Femur (tissue), 1 donor: ENCODE data around the gene TSPAN8.
"Not testable (repeated sequence)": the region's sequence is repeated elsewhere in the genome, so short reads cannot be mapped to it uniquely, and the experiment has no call there.

ENCODE experiments used
- DNase-seq: peaks from one replicate; pipeline ENCODE4 v3.0.0-alpha.2; 2017

Gene TSPAN8

DNA sequence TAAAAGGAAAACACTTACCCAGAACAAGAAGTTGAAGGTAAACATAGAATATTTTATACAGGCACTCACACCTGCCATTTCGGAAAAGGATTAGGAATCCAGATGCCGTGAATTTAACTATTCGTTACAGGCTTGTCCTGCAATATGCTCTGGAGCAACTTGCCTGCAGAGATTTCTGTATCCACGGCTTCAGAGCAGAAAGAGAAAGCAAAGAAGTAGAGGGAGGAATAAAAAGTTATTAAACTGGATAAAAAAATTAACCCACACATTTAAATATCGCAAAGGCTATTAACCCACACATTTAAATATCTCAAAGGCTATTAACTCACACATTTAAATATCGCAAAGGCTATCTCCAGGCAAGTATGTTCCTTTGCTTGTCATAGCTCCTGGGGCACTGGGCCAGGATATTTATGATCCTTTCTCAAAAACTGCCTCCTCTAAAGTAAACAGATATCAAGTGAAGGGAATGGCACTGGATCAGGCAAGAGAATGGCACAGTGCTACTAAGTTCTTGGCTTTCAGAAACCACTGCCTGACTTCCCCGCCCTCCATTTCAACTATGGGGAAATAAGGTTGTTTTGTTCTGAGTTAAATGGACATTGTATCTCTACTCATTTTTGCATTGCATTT, at the start of gene TSPAN8:
TSS of gene TSPAN8 (minus strand) at position 399 of the 633 bp plus-strand sequence. CDS start at position 78, 321 bp downstream.
- no peak for DNase-seq

DNA sequence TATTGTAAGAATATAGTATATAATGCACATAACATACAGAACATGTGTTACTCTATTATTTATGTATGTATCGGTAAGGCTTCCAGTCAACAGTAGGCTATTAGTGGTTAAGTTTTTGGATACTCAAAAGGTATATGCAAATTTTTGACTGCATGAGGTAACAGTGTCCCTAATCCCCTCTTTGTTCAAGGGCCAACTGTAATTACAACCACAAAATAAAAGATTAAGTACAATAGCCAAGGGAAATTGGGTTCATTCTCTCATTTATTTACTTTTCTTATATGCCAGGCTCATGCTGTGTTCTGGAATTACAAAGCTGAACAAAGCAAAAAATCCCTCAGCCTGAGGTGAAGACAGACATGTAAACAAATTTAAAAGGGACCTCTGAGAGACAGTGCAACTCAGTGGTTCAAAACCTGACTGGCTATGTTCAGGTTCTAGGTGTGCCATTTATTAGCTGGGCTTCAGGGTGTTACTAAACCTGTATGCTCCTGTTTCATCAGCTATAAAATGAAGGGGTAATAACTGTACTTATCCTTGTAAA, 43.4 kb upstream of the TSPAN8 start:
- DNase-seq, result no peak

DNA sequence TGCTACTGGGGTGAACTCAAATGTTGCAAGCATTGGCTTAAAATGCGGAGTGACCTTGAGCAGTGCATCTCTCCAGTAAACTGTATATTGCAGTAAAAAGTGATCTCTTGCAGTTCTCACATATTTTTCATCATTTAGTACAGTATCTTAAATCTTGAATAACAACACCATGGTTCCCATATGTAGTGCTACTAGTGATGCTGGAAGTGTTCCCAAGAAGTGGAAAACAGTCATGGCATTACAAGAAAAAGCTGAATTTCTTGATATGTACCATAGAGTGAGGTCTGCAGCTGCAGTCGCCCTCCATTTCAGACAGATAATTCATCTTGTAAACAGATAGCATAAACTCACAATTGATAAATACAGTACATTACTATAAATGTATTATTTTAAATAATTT, 42.9 kb upstream of the TSPAN8 start:
- no peak for DNase-seq

DNA sequence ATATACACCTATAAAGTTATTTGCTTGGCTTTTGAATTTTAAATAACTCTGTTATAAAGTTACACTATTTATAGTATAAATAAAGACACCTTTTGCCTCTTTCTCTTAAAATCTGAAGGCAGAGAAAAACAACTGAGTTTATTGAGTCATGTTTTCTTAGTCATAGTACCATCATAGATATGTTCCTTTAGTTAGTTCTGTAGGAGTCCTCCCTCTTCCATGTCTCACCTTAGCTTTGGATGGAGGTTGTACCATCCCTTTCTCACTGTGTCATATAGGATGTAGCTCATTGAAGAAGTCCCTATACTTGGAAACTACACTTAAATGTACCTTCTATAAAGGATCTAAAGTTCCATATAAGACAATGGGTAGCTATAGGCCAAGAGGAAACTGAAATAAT, 39.7 kb upstream of the TSPAN8 start:
- no peak for DNase-seq

DNA sequence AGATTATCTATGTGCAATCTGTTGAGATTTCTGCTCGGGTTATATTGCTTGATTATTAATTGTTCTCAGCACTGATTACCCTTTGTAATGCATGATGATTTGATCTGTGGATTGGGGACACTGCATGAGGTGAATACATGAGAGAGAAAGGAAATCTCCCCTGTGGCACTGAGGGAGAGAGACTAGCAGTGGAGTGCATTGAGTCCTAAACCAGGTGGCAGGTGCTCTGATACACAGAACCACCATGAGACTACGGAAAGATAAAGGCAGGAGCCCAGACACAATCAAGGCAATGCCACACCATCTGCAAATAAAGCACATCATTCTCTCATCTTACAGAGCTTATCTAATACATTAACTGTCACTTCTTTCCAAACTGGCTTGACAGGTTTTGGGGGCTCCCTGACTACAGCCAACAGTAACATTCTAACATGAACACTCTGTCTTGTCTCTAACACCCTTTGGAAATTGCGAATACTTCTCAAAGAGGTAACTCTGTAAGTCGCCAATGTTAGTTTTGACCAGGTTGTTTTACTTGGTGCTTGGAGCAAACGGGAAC, 37.6 kb upstream of the TSPAN8 start:
- DNase-seq, result no peak

DNA sequence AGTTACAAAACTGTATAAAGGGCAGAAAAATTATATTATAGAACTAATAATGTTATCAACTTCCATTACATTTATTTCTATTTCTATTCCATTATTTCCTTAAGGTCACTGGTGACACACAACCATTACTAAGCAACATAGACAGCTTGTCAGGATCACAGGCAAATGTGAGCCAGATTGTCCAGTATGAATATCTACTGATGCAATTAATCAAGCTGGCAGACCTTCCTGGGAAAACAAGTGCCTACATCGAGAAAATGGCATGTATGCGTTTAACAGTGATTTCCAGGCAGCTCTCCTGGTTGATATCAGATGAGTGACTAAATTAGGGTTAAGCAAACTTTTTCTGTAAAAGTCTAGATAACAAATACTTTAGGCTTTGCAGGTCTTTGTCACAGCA, 36.9 kb upstream of the TSPAN8 start:
- DNase-seq, result no peak

DNA sequence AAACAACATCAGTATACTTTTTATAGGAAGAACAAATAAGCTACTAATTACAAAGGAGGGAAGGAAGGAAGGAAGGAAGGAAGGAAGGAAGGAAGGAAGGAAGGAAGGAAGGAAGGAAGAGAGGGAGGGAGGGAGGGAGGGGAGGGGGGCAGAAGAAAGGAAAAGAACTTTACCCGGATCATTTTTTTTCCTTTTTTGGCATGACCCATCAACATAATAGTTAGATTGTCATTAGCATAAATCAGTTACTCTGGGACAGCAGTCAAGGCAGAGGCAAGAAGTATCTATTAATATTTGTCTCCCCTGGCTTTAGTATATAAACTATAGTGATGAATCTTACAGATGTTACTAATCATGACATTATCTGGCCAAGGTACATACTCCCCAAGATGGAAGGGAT, 35.2 kb upstream of the TSPAN8 start:
- no peak for DNase-seq

DNA sequence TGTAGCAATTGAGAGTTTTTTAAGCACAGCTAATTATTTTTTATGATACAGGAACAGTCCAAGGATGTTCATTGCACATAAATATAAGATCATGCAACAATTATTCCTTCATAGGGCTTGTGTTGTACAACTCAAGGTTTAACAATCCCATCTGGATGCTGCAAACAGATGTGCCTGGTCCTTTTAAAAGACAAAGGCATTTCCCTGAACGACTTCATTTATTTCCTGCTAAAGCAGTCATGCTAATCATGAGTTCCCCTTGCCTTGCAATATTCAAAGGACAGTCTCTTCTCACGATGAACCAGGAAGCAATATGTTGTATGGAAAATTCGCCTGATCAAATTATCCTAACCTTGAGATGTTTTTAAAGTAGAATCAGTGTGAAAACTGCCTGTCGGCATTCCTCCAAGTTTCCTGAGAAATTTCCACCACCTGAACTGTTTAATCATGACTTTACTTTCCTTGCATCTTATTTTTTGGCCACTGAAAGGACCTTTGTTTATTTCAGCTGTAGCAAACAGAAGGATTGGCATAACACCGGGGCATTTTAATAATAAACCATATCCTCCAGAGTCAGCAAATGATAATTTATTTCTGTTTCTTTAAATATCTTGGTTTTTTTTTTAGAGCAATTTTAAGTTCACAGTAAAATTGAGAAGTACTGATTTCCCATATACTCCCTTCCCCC, 33.9 kb upstream of the TSPAN8 start:
- DNase-seq, result no peak

DNA sequence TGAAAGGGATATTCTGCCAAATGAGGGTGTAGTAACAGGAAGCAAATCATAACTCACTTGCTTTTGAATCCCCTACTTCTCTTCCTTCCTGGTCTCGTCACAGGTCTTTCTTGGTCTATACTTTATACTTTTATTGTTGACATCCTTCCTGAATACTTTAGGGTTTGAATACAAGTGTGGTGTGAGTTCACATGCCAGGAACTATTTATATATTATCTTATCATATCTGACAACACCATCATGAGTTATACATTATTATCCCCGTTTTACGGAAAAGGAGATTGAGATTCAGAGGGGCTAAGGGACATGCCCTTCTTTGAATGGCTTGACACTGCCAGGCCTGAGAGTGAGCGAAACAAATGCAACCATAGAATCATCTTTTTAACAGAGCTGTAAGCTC, 33.0 kb upstream of the TSPAN8 start:
- DNase-seq, result no peak

DNA sequence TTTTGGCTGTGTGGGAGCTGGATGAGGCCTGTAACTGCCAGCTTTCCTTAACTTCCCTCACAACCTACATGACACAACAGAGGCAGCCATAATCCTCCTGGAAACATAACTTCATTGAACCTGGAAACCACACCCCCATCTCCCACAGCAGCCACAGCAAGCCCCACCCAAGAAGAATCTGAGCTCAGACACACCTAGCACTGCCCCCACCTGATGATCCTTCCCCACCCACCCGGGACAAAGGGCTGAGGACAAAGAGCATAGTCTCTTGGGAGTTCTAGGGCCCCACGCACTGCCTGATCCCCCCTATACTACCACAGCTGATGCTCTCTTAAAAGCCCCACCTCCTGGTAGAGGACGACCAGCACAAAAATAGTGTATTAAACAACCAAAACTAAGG, 29.6 kb upstream of the TSPAN8 start:
- no peak for DNase-seq

DNA sequence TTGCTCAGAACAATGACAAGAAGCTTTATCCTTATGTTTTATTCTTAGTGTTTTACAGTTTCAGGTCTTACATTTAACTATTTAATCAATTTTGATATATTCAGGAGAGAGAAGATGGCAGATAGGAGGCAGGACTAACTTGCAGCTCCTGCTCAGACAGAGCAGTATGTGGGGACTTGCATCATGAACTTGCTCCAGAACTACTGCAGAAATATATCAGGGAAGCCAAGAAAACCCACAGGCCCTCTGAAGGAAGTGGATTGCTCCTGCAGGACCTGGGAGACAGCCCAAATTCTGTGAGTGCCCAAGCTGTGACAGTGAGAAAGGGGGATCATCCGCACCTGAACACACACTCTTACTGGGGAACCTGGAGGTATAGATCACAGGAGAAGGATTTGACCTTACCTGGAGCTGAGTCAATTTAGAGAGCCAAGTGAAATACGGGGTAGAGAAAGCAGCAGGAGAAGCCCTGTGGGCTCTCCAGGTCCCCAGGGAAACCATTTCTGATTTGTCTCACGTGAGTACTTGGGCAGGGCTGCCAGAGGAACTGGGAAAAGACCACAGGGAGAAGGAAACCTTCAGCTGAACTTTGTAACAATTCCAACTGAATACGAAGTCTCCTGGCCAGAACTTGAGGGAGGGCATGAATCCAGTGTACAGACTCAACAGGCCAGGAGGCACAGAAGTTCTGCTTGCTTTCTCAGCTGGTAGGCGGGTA, 28.9 kb upstream of the TSPAN8 start:
- DNase-seq, result no peak

DNA sequence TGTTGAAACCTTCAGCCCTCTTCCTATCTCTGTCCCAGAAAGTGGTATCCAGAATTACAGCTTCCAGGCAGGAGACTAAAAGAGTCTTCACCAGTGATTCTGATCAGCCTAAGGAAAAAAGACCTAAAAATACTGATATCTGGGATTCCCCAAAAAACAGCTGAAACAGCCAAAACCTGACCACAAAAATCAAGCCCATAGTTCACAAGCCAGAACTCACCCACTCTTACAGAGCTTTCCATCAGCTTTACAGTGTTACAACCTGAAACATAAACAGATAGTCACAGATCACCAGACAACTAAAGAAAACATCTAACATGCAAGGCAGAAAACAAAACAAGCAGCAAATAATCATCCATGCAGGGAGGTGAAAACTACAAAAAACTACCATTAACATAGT, 26.0 kb upstream of the TSPAN8 start:
- no peak for DNase-seq

DNA sequence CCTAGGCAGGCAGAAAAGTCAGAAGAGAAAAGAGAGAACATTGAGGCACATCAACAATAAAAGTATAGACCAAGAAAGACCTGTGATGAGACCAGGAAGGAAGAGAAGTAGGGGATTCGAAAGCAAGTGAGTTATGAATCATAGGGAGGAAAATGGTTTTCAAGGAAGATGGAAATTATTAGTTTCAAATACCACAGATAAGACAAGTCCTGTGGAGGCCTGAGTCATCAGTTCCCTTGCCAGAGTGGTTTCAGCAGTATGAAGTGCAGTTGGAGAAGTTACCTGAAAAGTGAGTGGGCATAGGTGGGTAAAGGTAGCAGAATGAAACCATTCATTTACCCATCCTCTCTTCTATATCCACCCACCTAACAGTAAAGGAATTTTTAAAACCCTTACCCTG, 25.2 kb upstream of the TSPAN8 start:
- DNase-seq, result no peak

DNA sequence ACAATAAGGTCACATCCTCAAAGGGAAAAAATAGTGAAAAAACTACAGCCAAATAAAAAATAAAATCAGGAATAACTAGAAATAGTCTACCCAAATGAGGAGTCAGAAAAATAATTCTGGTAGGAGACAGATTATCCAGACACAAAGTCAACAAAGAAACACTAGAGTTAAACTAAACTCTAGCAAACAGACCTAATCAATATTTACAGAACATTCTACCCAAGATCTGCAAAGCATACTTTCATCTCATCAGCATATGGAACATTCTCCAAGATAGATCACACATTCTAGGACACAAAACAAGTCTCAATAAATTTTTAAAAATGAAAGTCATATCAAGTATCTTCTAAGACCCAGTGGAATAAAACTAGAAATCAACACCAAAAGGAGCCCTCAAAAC, 20.4 kb upstream of the TSPAN8 start:
- DNase-seq, result no peak

DNA sequence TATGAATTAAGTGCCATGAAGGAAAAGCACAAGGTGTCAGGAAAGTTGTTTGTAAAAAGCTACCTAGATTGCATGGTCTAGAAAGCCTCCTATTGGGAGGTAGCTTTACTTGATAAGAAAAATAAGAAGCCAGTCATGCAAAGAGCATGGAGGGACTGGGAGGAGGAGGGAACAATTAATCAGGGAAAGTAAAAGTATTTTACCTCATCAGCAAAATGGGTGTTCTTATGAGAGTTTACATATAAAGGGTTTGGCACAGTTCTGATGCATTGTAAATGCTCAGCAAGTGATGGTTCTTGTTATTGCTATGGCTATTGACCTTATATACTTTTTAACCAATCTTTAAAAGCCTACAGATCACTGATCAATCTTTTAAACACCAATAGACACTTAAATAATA, 17.0 kb upstream of the TSPAN8 start:
- DNase-seq, result no peak

DNA sequence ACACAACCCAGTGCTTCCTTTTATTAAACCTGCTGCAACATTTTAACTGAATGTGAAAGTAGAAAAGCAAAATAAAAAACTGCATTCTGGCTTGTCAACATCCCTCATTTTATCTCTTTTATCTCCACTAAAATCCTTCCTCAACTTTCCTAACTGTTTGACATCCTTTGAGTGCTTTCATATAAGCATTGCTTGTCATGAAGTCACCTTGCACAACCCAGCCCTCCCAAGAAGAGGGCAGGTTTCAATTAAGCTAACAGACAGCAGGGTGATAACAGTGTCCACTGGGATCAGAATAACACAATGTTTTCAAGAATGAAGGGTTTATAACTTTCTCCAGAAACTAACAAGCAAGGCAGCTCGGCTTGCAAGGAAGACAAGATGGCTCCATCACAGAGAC, 16.3 kb upstream of the TSPAN8 start:
- no peak for DNase-seq

DNA sequence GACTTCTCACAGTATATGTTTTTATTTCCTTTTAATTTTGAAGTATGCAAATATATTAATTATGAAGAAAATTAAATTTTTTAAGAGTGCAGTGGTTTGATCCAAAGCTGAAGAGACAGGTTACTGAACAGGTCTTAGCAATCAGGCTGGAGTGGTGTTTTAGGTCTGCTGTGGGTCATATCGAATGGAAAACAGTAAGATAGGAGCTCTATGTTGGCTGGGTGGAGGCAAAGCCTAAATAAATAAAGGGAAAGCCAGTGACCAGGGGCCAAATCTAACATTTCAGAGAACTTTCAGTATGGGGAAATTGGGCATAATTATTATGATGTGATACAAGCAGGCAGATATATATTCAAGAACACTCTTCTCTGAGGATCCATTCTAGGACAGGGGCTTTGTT, 12.7 kb upstream of the TSPAN8 start:
- no peak for DNase-seq

DNA sequence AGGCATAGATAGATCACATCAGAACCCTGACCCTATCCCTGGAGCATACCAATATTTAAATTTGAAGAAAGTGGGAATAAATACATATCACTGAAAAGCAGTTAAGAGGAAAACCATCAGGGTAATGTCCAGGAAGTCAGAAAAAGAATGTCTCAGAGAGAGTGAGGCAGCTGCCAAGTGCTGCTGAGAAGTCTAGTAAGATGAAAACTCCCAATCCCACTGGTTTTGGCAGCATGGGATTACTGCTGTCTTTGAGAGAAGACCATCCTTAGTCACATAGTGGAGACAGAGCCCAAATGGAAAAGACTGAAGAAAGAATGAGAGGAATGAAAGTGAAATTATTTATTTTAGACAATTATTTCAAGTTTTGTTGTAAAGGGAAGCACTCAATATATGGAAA, 11.5 kb upstream of the TSPAN8 start:
- DNase-seq, result no peak

DNA sequence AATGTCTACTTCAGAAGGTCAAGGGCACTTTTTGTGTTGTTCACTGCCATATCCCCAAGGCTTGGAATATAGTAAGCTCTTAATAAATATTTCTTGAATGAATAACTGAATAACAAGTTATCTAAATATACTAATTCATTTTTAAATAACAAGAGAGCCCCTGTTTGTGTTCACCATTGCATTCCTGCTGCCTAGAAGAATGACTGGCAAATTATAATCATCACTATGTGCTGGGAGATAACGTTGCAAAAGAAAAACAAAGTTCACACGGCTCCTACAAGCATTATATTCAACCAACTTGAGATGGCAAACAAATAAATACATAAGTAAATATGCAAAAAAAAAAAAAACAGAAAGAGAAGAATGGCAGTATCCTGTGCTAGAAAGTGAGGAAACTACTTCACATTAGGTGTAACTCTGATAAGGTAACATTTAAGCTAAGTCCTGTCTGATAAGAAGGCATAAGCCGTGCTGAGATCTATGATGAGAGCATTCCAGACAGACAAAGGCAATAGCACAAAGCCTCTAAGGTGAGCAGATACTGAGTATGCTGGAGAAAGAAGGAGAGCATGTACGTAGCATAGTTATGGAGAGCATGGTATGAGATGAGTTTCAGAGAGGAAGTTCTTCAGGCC, 9.2 kb upstream of the TSPAN8 start:
- DNase-seq, result no peak

DNA sequence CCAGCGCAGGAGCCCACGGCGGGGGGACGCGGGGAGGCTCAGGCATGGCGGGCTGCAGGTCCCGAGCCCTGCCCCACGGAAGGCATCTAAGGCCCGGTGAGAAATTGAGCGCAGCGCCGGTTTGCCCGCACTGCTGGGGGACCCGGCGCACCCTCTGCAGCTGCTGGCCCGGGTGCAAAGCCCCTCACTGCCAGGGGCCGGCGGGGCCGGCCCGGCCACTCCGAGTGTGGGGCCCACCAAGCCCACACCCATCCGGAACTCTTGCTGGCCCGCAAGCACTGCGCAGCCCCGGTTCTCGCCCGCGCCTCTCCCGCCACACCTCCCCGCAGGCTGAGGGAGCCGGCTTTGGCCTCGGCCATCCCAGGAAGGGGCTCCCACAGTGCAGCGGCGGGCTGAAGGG, 8.5 kb upstream of the TSPAN8 start:
- no peak for DNase-seq

DNA sequence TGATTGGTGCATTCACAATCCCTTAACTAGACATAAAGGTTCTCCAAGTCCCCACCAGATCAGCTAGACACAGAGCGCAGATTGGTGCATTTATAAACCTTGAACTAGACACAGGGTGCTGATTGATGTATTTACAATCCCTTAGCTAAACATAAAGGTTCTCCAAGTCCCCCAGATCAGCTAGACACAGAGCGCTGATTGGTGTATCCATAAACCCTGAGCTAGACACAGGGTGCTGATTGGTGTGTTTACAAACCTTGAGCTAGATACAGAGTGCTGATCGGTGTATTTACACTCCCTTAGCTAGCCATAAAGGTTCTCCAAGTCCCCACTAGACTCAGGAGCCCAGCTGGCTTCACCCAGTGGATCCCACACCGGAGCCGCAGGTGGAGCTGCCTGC, 8.0 kb upstream of the TSPAN8 start:
- not testable (repeated sequence) for DNase-seq

DNA sequence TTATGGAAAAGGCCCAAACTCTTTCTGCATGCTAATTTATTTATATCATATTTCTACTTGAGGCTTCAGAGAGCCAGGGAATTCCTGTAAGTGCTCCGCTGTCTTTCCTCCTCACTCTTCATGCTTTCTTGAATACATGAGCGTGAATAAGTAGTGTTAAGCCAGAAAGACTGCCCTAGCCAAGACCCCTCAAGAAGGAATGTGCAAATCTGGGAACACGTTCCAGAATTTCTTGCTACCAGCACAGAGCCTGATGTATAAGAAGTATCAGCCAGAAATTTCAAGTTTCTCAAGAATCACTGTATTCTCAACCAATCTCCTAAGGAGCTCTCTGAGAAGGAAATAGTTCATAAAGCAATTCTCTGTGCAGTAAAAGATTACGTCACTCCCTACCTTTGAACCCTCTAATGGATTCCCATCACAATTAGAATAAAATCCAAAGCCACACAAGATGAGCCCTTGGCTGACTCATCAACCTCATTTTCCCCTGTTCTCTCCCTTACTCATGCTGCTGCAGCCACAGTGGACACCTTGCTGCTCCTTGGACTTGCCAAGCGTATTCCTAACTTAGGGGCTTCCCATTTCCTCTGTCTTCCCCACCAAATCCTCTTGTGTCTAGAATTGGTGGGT, 6.9 kb upstream of the TSPAN8 start:
- DNase-seq, result no peak

DNA sequence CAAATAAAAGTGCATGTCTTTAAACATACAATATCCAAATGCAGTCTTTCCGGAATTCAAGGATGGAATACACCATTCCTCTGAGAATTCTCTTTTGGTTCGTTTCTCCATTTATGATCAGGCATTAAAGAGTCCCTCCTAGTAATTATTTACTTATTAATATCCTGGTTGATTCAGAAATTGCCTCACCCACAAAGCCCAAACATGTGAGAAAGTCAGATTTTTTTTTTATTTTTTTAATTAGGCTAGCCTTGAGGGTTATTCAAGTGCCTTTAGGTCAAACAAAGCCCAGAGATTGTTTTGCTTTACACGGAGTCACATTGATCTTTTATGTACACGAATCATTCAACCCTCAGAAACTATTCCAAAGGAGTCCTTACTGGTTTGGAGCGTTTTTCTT, 6.4 kb upstream of the TSPAN8 start:
- DNase-seq, result no peak
